ENCODE results near the gene CD22.
"Not testable (repeated sequence)": the region's sequence is repeated elsewhere in the genome, so short reads cannot be mapped to it uniquely, and the experiment has no call there.

The CD22 gene

DNA sequence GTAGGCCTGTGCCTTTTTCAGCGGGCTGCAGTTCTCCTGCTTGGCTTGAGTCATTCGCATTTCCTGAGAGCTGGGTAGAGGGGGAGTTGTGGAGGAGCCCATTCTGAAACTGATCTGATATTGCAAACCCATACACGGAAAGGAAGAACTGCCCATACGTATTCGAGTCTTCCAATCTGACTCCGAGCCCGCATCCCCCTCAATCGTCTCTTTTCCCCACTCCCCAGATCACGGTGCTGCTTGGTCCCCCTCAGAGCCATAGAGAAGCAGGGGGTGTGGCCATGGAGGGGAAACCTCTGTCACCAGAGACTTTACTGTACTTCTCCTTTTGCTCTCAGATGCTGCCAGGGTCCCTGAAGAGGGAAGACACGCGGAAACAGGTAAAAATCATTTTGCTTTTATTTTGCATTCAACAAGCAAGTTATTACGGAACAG lies at the start of gene CD22:
TSS of gene CD22 (plus strand) at position 337 of the 435 bp plus-strand sequence. CDS start 2,854 bp downstream, outside the sequence.
- FAIRE-seq (no peak), DNase-seq (ENCODE audit: low spot score) (no peak)

DNA sequence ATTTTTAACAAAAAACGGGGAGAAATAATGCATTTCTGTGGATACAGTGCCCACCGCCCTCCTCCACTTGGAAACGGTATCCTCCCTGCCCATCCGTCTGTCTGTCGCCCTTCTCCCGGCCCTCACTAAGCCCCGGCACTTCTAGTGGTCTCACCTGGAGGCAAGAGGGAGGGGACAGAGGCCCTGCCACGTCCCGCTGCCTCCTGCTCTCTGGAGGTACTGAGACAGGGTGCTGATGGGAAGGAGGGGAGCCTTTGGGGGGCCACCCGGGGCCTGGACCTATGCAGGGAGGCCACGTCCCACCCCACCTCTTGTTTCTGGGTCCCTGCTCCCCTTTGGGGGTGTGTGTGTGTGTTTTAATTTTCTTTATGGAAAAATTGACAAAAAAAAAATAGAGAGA lies 49.6 kb upstream of the CD22 start:
- FAIRE-seq (no peak), DNase-seq (ENCODE audit: low spot score) (no peak)

DNA sequence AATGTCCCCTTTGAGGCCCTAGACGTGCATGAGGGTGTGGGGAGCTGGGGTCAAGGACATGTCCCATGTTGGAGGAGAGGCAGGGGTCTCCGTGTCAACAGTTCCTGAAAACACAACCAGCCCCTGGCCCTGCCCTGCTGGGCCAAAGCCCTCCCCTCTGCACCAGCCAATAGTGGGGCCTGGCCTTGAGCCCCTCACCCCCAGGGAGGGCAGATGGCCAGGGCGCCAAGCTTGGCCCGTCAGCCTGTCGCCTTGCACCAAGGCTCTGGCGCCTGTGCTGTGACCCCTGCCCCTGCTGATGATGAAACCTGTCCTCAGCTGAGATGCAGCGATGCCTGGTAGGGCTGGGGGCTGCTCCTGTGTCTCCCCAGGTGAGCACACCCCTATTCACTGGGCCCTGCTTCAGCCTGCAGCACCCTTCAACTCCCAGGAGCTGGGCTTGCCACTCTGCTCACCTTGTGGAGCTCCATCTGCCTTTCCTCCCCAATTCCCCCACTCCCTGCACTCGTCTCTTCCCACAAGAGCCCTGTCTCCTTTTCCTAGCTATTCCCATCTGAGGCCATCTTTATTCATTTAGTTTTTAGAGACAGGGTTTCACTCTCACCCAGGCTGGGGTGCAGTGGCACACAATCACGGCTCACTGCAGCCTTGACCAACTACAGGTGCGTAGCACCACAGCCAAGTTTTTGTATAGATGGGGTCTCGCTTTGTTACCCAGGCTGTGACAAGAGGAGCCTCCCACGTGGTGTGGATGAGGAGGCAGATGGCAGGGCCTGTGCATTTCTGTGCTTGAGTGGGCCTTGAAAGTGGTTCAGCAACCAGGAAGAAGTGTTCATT lies 48.8 kb upstream of the CD22 start:
- FAIRE-seq, result no peak
- no peak for DNase-seq (ENCODE audit: low spot score)

DNA sequence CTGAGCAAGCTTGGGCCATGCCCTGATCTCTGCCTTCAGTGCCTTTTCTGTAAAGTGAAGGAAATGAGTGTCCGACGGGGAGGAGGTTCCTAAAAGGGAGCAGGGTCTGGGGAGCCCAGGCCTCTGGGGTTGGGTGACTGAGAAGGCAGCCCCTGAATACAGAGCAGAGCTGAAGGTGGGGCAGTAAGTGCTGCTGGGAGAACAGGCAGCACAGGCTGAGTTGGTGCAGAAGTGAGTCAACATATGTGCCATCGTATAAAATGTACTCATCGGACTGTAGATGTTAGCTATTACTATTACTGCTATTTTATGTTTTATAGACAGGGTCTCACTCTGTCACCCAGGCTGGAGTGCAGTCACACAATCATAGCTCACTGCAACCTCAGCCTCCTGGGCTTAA lies 47.7 kb upstream of the CD22 start:
- DNase-seq (ENCODE audit: low spot score) (no peak), FAIRE-seq (no peak)

DNA sequence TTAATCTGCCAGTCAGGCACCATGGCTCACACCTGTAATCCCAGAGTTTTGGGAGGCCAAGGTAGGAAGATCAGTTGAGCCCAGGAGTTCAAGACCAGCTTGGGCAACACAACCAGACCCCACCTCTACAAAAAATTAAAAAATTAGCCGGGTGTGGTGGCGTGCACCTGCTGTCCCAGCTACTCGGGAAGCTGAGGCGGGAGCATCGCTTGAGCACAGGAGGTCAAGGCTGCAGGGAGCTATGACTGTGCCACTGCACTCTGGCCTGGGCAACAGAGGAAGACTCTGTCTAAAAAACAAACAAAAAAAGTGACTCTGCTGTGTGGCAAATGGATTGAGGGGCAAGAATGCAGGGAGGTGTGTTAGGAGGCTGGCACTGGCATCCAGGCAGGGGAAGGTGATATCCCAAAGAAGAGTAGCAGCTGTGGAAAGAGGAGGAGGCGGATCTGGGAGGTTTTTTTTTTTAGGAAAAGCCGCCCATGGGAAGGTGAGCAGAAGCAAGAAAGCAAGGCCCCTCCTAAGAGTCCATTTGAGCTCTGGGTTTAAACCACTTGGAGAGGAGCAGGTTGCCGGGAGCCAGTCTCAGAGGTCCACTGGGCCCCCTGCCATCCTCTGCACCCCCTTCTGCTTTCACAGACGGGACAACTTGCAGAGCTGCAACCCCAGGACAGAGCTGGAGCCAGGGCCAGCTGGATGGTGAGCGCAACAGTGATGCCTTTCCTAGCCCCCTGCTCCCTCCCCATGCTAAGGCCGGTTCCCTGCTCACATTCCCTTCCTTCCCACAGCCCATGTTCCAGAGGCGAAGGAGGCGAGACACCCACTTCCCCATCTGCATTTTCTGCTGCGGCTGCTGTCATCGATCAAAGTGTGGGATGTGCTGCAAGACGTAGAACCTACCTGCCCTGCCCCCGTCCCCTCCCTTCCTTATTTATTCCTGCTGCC lies 44.6 kb upstream of the CD22 start:
- FAIRE-seq, result no peak
- DNase-seq (ENCODE audit: low spot score), result no peak

DNA sequence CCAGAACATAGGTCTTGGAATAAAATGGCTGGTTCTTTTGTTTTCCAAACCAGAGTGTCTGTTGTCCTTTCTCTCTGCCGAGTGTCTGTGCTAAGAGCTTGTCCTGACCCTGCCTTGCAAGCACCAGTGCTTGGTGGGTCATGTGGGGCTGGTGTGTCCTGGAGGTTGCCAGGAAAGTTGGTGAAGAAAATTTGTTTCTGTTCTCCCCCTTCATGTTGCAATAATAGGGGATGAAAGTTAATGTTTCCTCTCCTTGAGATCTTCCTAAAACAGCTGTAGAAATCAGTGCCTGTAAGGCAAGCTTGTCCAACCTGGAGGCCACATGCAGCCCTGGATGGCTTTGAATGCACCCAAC lies 43.9 kb upstream of the CD22 start:
- DNase-seq (ENCODE audit: low spot score), result no peak
- no peak for FAIRE-seq

DNA sequence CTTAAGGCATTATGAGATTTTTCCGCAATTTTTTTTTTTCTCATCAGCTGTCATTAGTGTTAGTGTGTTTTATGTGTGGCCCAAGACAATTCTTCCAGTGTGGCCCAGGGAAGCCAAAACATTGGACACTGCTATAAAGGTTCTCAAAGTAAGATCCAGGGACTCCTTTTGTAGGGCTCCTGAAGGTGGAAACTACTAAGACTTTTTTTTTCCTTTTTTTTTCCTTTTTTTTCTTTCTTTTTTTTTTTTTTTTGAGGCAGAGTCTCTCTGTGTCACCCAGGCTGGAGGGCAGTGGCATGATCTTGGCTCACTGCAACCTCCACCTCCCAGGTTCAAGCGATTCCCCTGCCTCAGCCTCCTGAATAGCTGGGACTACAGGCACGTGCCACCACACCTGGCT lies 43.5 kb upstream of the CD22 start:
- FAIRE-seq; DNase-seq (ENCODE audit: low spot score): not testable (repeated sequence)

DNA sequence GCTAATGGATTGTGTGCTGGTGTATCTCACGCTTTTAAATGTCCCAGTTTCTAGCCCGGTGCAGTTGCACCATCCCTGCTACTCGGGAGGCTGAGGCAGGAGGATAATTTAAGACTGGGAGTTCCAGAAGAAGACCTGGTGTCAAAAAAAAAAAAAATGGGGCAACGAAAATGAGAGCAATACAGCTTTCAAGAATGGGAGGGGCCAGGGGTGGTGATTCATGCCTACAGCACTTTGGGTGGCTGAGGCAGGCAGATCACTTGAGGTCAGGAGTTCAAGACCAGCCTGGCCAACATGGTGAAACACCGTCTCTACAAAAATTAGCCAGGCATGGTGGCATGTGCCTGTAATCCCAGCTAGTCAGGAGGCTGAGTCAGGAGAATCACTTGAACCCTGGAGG lies 42.9 kb upstream of the CD22 start:
- not testable (repeated sequence) for DNase-seq (ENCODE audit: low spot score); FAIRE-seq

DNA sequence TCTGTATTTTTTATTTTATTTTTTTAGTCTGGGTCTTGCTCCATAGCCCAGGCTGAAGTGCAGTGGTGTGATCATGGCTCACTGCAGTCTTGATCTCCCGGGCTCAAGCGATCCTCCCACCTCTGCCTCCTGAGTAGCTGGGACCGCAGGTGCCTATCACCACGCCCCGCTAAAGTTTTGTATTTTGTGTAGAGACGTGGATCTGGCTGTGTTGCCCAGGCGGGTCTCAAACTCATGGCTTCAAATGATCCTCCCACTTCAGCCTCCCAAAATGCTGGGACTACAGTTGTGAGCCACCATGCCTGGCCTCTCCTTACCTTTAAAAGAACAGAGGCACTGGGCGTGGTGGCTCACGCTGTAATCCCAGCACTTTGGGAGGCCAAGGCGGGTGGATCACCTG lies 41.3 kb upstream of the CD22 start:
- FAIRE-seq, result no peak
- no peak for DNase-seq (ENCODE audit: low spot score)

DNA sequence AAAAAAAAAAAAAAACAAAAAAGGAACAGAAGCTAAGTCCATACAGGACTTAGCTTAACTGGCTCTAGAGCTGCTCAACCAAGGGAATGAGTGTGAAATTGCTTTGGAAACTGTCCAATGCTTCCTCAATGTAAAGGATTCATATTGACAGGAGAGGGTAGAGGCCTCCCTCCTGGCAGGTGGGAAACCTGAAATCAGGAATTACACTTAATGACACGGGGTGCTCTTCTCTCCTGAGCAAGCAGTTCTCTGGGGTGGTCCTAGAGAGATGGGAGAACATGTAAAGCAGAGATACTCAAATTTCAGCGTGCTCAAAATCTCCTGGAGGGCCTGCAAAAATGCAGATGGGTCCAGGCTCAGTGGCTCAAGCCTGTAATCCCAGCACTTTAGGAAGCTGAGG lies 40.7 kb upstream of the CD22 start:
- DNase-seq (ENCODE audit: low spot score) (no peak), FAIRE-seq (no peak)

DNA sequence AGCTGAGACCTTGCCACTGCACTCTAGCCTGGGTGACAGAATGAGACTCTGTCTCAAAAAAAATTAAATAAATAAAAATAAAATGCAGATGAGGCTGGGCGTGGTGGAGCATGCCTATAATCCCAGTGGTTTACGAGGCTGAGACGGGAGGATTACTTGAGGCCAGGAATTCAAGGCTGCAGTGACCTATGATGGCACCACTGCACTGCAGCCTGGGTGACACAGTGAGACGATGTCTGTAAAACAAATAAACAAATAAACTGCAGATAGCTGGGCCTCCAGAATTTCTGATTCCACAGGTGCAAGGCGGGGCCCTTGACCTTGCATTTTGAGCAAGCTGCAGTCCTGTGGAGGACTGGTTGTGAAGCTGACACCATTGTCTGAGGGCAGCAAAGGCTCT lies 40.1 kb upstream of the CD22 start:
- no peak for FAIRE-seq
- no peak for DNase-seq (ENCODE audit: low spot score)

DNA sequence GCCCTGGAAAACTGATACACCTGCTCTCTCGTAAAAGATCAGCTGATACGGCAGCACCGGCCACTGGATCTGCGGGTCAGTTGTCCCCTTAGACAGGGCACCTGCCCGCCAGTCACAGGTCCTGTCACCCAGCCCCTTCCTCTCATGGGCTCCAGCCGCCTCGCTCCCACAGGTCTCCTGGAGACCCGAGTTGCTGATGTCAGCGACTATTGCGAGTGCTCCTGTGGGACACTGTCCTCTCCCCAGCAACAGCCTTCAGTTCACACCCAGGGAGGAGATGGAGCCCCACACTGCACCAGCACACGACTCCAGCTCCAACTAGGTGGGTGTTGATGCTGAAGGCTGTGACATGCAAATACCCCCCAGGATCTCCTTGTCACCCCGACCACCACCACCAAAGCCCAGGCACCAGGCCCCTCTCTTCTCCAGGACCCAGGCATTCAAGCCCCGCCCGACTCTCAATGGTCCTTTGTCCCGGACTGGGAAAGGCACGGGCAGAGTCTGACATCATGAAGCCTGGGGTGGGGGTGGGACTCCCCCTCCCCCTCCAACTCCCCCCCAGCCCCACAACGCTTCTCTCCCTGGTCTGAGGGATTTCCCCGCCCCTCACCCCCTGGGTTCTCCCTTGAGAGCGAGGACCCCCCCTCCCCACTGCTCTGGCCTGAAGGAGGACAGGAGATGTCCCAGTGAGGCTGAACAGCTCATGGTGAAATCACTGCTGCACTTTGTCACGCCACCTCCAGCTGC lies 38.4 kb upstream of the CD22 start:
- DNase-seq (ENCODE audit: low spot score) (no peak), FAIRE-seq (no peak)

DNA sequence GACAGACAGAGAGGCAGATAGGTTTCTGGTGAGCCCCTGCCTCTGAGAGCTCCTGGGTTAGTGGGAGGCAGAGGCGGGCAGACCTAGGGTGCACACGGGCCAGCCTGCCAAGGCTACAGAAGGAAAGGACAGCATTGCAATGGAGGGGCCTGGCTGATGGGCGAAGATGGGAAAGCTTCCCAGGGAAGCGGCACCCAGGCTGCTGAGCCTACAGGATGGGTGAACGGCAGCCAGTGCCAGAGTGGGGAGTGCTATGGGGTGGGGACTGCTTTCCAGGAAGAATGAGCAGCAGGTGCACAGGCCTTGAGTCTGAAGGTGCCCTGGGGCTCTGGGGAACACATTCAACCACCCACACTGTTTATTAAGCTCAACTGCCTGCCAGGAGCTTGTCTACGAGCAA lies 37.7 kb upstream of the CD22 start:
- no peak for DNase-seq (ENCODE audit: low spot score)
- FAIRE-seq, result no peak

DNA sequence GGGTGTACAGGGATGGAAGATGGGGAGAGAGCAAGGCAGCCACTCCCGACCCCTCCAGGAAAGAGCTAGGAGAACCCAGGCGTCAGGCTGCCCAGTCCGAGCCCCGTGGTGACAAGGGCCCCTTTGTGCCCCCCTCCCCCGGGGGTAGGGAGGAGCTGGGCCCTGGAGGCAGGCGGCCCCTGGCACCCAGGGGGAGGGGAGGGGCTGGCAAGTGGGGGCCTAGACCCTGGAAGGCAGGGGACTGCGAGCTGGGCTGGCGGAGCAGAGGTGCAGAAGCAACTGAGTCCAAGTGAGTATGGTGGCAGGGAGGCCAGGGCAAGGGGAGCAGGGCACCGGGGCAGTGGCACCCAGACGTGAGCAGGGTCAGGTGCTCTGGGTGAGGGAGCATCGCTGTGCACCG lies 37.1 kb upstream of the CD22 start, which contains the start of gene MAG:
TSS of gene MAG (plus strand) at position 246 of the 400 bp plus-strand sequence. CDS start 3,248 bp downstream, outside the sequence.
- DNase-seq (ENCODE audit: low spot score), result no peak
- FAIRE-seq, result no peak

DNA sequence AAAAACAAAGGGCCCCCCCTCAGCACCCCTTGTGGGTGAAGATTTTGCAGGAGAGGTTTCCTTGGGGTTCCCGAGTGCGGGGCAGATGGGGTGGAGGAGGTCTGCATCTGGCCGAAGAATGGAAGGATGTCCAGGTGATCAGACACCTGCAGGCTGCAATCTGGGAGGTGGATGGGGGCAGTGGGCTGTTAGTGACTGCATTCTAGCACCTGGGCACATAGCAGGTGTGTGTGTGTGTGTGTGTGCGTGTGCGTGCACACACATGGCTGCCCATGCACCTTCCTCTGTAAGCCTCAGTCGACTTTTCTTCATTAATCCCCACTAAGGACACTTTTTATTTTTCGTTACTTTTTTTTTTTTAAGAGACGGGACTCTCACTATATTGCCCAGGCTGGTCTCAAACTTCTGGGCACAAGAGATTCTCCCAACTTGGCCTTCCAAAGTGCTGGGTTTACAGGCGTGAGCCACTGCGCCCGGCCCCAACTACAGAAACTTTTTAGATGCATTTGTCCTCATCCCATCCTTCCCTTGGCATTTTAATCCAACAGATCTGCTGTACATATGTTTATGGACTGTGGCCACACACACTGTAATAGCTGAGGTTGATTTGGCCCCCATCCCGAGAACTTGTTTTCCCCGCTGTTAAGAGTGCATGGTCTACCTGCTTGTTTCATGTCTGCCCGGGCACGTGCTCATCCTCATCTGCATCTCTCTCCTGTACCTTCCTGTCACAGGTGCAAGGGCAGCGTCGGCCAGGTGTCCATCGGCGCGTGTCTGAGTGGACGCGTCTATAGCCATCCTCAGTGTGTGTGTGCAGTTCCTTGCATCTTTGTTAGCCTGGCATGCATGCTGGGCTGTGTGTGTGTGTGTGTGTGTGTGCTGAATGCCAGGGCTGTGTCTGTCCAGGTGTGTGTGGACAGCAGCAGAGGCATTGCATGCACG lies 36.3 kb upstream of the CD22 start:
- FAIRE-seq (no peak), DNase-seq (ENCODE audit: low spot score) (no peak)

DNA sequence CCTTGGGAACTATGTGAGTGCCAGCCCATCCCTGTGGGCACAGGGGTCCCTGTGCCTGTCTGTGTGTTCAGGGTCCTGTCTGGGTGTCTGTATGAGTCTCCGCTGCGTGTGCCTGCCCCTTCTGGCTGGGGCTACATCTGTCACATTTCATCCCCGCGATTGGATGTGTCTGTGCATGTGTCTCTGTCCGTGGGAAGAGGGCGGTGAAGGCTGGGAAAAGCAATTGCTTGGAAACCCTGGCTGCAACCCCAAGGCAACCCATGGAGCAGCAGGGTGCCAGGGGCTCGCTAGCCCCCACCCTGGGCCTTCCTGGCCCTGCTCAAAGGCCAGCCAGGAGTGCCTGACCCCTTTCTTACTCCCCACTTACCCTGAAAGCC lies 35.6 kb upstream of the CD22 start:
- FAIRE-seq (no peak), DNase-seq (ENCODE audit: low spot score) (no peak)

DNA sequence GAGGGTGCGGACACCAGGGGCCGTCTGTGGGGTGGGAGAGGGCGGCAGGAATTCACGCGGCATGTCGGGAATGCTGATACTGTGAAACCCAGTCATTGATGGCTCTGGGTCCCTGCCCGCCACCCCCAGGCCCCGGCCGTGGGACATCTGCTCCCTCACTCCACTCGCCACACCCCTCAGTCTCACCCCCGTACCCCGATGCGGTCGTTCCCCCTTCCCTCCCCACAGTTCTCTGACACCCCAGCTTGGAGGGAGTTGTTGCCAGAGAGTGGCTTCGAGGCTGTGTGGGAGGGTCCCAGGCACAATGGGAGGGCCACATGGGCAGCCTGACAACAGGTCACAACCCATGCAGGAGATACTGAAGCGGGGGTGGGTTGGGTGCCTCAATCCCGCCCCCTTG lies 35.2 kb upstream of the CD22 start:
- DNase-seq (ENCODE audit: low spot score) (no peak), FAIRE-seq (no peak)

DNA sequence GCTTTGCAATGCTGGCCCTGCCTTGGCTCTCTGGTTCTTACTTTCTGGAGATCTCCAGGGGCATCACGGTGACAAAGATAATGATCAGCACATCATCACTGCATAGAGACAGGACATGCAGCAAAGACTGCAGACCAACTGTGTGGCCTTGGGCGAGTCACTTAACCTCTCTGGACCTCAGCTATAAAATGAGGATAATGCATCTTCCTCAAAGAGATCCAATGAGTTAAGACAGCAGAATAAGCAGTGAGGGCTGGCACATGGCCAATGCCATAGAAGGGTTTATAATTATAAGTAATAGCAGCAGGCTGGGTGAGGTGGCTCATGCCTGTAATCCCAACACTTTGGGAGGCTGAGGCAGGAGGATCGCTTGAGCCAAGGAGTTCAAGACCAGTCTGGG lies 34.7 kb upstream of the CD22 start:
- DNase-seq (ENCODE audit: low spot score), result no peak
- no peak for FAIRE-seq

DNA sequence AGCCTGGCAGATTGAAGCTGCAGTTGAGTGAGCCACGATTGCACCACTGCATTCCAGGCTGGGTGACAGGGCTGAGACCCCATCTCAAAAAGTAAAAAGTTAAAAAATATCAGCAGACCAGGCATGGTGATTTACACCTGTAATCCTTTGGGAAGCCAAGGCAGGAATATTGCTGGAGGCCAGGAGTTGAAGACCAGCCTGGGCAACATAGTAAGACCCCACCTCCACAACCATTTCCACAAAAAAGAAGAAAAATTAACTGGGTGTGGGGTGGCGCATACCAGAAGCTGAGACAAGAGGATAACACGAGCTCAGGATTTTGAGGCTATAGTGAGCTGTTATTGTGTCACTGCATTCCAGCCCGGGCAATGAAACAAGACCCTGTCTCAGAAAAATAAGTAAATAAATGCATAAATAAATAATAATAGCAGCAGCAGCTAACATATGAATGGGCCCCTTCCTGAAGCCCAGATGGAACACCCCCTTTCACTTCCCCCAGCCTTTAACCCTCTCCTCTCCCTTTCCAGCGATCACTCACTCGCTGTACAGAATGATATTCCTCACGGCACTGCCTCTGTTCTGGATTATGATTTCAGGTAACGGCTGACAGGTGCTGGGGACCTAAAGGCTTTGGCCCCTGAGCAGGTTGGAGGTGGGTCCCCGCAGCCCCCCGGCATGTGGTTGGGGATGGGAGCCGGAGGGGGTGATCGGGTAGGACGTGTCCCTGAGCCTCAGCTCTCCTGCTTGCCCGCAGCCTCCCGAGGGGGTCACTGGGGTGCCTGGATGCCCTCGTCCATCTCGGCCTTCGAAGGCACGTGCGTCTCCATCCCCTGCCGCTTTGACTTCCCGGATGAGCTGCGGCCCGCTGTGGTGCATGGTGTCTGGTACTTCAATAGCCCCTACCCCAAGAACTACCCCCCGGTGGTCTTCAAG lies 33.9 kb upstream of the CD22 start:
- DNase-seq (ENCODE audit: low spot score) (no peak), FAIRE-seq (no peak)
